CD4-positive, alpha-beta T cell treated with Interleukin-12 subunit alpha and Interleukin-12 subunit beta, for 1 hour (primary cell): ENCODE measurements around the gene TMUB1.

ENCODE experiments used
- DNase-seq: peaks from one replicate; pipeline ENCODE4 v3.0.0-alpha.2; 2020

Gene TMUB1

DNA sequence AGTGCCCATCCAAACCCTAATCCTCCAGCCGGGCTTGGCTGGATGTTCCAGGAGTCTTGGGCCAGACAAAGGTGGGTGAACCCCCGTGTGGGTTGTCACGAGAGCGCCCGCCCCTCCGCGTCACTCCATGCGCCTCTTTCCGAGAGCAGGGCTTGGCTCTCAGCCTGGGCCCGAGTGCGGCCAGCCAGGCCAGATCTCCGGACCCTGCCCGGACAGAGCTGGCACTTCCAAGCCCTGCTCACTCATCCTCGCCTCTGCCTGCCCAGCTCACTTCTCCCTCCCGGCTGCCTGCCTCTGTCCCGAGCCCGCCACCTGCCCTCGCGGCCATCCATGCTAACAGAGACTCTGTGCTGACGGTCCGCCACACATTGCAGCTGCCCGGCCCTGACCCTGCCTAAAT is 37.6 kb upstream of the TMUB1 start:
- no peak for DNase-seq

DNA sequence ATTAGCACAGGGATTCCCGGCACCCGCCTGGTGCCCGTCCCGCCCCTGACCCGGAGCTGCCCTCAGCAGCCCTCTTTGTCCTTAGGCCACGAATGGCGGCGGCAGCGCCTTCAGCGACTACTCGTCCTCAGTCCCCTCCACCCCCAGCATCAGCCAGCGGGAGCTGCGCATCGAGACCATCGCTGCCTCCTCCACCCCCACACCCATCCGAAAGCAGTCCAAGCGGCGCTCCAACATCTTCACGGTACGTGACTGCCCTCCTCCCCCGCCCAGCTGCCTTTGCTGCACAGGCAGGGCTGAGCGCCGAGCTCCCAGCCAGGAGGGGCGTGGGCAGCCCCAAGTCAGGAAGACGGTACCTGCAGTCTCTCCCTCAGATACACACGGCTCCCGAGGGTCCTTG is 36.6 kb upstream of the TMUB1 start:
- DNase-seq = no peak

DNA sequence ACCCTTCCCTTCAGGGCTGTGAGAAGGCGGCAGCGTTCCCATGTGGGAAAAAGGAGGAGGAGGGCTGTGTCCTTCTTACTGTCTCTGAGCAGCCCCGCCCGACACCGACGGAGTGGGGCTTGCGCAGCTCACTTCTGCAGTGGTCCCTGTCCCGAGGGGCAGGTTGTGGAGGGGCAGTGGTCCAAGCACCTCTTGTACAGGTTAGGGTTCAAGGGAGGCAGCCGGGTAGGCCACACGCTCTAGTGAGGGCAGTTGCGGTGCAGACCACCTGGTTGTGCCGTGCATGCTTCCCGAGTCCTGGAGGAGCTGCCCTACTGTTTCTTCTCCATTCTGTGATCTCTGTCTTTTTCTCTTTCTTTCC is 35.7 kb upstream of the TMUB1 start:
- DNase-seq = no peak

DNA sequence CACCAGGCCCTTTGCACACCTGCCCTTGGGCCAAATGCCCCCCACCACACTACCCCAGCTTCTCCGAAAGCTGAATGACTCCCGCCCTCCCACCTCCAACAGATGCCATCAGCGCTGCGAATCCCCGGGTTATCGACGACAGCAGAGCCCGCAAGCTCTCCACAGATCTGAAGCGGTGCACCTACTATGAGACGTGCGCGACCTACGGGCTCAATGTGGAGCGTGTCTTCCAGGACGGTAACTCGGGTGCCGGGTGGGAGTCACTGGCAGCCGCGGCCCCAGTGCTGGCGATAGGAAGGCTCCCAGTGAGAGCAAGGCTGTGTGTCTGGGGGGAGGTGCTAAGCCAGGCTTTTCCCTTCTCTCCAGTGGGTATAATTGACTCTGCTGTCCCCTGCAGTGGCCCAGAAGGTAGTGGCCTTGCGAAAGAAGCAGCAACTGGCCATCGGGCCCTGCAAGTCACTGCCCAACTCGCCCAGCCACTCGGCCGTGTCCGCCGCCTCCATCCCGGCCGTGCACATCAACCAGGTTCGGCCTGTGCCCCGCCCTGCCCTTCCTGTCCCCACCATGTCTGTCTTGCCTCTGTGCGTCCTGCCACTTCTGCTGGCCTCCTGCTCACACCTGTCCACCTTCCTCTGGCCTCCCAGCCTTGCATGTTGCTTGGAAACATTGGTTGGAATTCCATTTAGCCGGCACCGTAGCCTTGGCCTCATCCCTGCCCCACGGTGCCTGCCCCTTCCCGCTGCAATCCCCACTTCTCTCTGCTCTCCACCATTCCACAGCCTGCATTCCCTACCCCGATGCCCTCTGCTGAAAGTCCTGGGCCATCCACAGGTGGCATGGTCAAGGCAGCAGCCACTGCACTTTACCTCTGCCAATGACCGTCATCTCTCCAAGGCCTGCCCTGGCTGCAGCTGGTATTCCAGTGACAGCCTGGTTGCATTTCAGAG is 35.1 kb upstream of the TMUB1 start:
- no peak for DNase-seq

DNA sequence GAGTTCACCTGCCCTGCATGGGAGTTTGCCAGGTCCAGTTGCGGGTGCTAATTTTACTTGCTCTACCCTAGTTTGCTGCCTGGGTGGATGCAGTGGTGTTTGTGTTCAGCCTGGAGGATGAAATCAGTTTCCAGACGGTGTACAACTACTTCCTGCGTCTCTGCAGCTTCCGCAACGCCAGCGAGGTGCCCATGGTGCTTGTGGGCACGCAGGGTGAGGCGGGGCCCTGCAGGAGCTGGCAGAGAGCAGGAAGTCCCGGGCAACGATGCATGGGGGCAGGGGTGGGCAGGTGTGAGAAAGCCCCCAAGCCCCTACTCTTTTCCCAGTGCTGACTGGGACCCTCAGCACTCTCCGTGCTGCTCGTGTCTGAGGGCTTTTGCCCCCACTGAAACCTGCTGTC is 34.3 kb upstream of the TMUB1 start:
- peak; percentile 56 for DNase-seq

DNA sequence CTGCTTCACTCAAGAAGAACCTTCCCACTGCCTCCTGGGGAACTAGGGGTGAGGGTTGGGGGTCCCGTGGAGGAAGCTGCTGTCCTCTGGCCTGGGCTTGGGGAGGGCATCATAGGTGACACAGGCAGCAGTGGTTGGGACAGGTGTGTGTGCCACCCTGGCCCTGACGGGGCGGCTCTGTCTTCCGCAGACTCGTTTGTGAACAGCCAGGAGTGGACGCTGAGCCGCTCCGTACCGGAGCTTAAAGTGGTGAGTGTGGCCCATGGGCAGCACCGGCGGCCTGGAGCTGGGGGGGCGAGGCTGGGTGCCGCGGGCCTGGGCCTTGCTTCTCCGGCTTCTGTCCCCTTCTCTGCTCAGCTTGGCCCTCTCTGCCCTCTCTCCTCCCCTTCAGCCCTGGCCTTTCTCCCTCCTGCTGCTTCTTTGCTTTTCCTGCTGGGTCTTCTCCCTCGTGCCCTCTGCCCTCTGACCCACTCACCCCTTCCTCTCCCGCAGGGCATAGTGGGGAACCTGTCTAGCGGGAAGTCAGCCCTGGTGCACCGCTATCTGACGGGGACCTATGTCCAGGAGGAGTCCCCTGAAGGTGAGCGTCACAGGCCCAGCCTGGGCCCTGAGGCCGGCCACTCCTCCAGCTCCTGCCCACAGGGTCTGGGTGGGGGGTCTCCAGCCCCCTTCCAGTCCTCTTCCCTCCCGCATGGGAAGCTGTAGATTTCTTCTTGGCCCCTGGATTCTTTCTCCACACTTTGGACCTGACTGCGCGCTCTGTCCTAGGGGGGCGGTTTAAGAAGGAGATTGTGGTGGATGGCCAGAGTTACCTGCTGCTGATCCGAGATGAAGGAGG is 33.5 kb upstream of the TMUB1 start:
- no peak for DNase-seq

DNA sequence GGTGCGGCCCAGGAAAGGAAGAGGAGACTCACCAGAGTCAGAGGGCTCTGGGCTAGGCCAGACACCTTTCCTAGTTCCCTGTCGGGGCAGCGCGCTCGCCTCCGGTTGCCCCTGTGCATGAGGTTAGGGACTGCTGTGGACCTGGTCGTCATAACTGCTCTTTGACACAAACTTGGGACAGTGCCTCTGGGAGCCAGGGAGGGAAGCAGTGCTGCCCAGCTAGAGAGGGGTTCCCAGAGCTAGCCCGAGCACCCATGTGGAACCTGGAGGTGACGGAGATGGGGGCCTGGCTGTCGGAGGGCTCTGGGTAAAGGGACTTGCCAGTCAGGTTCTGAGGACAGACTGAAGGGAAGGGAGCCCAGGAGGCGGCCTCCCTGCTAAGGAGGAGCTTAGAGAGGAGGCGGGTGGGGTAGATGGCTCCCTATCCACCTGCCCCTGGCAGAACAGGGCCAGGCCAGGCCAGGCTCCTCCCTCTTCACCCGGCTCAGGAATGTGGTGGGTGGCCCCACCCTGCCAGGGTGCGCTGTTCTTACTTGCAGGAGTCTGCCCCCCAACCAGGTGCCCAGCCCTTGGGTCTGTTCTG is 32.6 kb upstream of the TMUB1 start:
- DNase-seq = no peak

DNA sequence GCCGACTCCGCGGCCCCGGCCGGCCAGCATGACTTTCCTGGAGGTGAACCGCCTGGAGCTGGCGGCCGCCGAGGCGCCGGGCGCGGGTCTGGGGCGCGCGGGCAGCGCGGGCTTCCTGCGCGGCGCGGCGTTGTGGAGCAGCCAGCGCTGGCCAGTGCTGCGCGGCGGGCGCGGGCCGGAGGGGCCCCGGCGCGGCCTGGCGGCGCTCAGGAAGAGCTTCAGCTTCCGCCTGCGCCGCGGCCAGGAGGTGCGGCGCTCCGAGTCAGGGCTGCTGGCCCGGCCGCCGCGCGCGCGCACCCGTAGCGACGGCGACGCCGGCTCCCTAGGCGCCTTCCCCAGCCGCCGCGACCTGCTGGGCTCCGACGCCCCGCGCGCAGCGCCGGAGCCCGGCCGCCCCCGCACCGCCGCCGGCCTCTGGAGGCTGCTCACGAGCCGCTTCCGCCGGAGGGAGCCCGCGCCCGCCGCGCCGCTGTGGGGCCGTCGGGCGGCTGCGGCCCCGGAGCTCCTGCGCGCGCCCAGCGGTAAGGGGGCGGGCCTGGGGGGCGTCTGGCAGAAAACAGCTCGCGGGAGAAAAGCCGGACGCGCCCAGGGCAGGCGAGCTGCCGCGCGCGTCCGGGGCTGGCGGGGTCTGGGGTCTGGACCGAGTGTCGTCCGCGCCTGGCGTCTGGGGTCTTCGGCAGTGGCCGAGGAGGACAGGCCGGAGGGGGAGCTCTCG is 32.0 kb upstream of the TMUB1 start:
- peak; percentile 30 for DNase-seq

DNA sequence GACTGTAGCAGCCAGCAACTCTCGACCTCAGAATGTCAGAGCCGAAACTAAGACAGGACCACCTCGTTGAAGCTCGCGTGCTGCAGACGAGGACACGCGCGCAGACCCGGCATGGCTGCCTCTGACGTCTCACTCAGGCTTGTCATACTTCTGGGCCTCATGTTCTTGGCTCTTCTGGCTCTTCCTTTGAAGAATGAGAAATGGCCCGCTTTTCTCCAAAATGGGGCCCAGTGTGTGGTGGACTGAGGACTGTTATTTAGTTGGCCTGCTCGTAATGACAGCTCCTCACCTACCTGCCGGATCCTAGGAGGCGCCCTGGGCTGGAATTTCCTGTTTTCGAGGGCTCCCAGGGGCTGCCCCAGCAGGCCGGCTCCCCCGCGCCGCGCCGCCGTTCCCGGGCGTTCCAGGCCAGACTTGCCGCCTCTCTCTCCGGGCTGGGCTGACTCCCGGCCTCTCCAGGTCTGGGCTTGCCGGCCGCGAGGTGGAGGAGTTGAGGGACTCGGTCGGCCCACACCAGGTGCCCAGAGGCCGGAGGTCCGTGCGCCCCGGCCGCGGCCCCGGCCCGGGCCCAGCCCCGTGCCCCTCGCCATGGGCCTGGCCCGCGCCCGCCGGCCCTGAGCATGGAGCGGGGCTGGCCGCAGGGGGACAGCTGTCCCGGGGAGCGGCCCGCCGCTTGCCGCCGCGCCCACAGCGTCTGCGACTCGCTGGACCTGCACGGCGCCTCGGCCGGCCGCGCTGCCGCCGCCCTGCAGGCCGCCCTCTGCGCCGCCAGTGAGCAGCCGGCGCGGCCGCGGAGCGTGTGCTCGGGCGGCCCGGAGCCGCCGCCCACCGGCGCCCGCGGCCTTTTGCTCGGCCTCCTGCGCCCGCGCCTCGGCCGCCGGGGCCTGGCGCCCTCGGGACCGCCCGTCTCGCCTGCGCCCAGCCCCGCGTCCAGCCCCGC is 31.1 kb upstream of the TMUB1 start:
- DNase-seq = no peak

DNA sequence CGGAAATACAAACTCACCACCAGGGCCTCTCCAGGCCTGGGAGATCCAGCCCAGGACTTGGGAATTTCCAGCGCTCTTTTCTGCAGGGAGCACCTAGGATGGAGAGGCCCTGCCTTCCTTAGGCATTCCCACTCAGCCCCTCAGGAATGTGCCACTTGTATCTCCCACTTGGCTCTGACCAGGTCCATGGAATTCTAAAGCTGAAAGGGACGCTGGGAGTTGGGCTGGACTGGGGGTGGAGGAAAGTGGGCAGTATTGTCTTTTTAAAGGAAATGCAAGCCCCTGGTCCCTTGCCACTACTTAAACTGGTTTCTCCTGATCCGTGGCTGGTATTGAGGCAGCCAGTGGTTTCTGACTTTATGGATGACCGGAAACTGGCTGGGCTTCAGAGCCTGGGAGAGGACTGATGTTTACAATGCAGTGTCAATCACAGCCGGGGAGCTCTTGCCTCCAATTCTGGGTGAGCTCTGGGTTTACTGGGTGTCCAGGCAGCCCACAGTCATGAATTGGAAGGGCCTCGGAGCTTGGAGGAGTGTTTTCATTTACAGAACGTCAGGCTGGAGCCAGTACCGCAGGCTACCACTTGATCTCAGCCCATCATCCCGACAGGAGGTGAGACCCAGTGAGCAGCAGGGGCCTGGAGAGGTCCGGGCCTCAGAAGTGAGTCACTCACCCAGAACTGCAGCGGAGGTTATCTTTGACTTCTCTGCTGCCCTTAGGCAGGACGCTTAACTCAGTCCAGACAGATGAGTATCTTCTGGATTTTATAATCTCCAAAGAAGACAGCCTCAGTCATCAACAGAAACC is 30.3 kb upstream of the TMUB1 start:
- no peak for DNase-seq

DNA sequence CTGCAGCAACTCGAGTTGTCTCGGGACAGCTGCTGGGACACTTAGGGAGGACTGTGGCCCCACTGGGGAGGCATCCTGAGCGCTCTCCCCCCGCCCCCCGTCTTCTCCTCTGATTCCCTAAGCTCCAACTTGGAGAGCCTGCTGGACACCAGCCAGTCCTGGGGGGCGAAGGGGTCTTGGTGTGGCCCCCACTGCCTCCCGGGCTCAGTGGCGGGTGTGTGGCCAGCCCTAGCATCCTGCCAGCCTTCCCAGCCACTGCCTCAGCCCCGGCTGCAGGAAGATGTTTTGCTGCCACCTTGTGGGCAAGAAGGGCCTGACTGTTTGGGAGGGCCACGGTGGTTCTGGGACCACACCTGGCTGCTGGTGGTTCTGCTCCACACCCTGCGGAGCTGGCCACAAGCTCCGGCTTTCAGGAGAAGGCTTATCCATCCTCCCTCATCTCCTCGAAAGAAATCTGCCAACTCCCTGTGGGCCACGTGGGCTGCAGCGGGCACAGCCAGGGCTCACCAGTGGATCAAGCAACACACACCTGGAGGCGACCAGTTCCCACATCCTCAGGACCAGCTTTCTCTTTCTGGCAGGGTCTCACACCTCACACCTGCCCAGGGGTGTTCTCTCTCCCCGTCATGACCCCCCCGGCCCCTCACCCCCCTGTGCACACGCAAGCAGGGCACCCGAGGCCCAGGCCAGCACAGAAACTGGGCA is 27.8 kb upstream of the TMUB1 start:
- peak; percentile 78 for DNase-seq

DNA sequence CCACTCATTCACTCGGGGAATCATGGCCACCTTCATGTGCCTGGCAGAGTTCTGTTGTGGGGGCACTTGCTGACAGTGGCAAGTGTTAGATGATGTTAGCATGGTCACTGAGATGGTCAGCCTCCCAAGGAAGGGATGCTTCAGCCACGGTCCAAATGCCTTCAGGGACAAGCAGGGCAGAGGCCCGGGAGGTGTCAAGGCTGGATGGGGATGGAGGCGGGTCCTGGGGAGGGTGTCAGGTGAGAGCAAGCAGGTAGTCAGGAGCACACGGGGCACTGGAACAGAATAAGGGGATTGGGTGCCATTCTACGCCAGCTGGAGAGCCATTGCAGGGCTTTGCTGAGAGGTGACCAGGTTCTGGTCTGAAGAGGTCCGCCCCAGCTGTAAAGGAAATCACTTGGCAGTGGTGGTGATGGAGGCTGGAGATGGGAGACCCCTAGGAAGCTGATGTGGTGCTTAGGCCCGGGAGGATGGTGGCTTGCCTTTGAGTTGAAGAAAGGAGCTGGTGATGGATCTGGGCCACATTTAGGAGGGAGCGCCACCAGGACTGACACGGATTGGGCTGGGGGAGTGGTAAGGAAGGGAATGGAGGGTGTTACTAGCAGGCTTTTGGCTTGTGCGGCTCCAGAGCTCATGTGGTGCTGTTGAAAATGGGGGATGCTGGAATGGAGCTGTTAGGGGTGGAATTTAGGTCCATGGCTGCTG is 27.1 kb upstream of the TMUB1 start:
- no peak for DNase-seq

DNA sequence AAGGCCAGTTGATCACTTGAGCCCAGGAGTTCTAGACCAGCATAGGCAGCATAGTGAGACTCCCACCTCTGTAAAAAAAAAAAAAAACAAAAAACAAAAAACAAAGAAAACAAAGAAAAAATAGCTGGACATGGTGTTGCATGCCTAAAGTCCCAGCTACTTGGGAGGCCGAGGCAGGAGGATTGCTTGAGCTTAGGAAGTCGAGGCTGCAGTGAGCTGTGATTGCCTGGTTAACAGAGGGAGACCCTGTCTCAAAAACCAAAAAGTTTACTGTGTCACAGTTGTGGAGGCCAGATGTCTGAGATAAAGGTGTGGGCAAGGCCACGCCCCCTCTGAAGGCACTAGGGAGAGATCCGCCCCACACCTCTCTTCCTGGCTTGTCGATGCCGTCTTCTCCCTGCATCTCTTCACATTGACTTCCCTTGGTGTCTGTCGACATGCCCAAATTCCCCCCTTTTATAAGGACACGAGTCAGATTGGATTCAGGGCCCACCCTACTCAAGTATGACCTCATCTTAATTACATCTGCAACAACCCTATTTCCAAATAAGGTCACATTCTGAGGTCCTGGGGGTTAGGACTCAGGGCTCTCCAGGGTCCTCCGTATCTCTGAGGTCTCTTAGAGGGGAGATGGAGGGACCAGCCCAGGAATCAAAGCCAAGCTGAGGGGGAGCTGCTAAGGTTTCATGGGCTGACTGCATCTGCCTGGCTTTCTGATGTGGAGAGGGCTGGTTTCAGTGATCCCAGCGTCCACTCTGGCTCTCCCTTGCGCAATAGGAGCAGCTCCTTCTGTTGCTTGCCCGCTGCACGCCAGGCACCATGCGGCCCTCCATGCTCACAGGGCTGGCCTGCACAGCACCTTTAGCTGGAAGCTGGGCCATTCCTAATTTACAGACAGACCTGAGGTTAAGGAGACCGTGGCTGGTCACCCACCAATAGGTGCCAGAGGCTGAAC is 26.1 kb upstream of the TMUB1 start:
- DNase-seq = no peak

DNA sequence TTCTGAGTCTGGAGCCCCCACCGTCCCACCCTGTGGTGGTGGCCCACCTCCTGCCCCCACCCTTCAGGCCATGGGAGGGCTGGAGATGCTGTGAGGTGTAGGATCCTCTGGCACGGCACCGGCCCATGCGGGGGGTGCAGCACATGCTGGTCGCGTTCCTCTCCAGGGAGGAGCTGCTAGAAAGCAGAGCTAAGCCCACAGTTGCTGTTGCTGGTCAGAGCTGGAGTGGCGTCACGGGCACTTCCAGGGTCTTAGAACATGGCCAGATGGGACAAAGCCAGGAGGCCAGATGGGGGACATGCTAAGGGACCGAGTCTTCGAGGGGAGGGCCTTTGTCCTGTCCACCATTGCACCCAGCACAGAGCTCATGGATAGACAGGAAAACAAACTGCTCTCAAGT is 24.6 kb upstream of the TMUB1 start:
- no peak for DNase-seq

DNA sequence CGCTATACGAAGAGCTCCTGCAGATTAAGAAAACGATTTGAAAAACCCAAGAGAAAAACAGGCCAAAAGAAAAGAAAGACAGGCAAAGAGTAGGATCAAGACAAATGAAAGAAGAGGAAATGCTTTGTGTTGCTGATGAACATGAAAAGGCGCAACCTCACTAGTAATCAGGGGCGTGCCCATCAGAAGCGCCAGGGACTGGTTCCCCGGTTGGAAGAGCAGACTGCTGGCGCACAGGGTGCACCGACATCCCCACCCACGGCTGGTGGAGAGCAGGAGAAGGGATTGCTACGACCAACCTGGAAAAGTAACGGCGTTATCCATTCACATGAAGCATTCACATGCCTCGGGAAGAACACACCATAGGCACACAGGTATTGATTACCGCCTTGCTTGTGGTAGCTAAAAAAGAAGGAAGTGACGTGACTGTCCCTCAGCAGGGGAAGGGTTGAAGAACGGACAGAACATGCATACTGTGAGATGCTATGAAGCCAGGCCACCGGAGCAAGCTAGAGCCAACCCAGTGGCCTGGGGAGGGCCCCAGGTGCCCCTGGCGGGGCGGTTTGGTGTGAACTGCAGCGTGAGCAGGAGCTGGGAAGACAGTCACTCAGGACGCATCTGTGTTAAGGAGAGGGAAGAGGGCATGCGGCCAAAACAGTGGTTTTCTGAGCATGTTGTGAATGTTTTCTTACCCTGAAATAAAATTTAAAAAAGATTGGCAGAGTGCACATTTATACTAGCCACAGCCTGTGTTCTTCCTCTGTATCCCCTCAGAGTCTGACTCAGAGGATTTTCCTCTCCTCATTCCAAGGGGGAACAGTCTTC is 21.3 kb upstream of the TMUB1 start:
- DNase-seq = no peak

DNA sequence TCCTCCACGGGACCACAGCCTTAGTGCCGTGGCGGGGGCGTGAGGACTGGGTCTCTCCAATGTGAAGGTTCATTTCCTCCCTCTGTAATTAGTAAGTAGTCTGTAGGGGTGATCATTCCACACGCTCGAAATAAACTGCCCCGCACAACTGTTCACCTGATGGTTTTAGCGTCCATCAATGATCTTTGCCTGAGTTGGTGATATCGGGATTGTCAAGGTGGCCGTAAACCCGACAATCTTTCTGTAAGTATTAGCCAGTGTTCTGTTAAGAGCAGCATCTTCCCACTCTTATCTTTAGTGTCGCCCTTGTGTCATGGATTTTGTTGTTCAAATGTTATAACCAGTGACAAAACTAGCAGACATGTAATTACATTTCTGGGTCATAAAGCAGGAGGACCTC is 20.7 kb upstream of the TMUB1 start:
- DNase-seq = no peak

DNA sequence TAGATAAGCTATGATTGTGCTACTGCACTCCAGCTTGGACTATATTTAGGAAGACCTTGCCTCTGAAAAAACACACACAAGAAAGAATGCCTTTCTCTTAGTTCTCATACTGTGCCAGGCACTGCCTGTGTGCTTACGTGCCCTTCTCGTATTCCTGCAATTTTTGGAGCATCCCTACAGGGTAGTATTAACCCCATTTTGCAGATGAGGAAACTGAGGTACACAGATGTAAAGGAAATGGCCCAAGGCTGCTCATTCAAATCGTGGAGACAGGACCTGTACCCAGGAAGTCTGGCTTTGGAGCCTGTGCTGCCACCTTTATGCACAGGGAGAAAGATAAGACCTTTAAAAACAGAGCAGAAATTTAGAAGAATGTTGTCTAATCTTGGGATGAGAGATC is 19.7 kb upstream of the TMUB1 start:
- DNase-seq = no peak
